Esophagus squamous epithelium (tissue), 4 donors: ENCODE measurements around the gene KCNMA1.

Source experiments
- CTCF ChIP-seq, 6 experiments: fragments of 450-650 bp in 4 of 6; fragments of 200-600 bp in 2 of 6; sonication (generic) in 2 of 6; IDR thresholded peaks; one replicate each; pipeline ENCODE4 v1.5.1; 2016 to 2019; ENCODE audit warnings: antibody characterized with exemption in 6 of 6, mild to moderate bottlenecking in 4 of 6, moderate library complexity in 4 of 6
- POLR2A ChIP-seq, 4 donors: fragments of 450-650 bp; IDR thresholded peaks; one replicate each; pipeline ENCODE4 v1.6.1; 2017; ENCODE audit warnings: antibody characterized with exemption in 4 of 4, mild to moderate bottlenecking in 4 of 4, moderate library complexity in 3 of 4

- no peak for TF ChIP-seq CTCF (IDR thresholded peaks at IDR 0.05)
- no peak for TF ChIP-seq POLR2A (IDR thresholded peaks at IDR 0.05)
Measured at GRCh38 chr10:77229704-77230103, 407.9 kb downstream of the KCNMA1 start.
